Epithelial cell of proximal tubule (primary cell): Measurements from ENCODE around the gene TBC1D16. TPM values are rescaled to one million over a fixed set of nuclear protein-coding genes. Genes with fewer than 3 reads are reported as not detected.

Source experiments
- DNase-seq: peaks from one replicate; pipeline ENCODE4 v3.0.0-alpha.2; 2011; ENCODE audit warnings: low read depth
- H3K4me3 ChIP-seq: 2 replicates; pipeline ENCODE4 v1.5.1; 2011; ENCODE audit warnings: low read depth, mild to moderate bottlenecking, low read length
- total RNA-seq: library from RNA; depleted of rRNA; stranded (reverse); fragments of >200 nt; gene quantifications from 2 replicates; pipeline ENCODE4 v1.2.3, GENCODE V29; 2015
- TF ChIP-seq, protein P1 (sequence below): conservative IDR thresholded peaks from 2 replicates; pipeline ENCODE4 v1.5.1; 2012; ENCODE audit warnings: low read depth, mild to moderate bottlenecking, low read length

Gene TBC1D16
- total RNA-seq, 1 donor from 2014 or later, result 19.9 TPM

DNA sequence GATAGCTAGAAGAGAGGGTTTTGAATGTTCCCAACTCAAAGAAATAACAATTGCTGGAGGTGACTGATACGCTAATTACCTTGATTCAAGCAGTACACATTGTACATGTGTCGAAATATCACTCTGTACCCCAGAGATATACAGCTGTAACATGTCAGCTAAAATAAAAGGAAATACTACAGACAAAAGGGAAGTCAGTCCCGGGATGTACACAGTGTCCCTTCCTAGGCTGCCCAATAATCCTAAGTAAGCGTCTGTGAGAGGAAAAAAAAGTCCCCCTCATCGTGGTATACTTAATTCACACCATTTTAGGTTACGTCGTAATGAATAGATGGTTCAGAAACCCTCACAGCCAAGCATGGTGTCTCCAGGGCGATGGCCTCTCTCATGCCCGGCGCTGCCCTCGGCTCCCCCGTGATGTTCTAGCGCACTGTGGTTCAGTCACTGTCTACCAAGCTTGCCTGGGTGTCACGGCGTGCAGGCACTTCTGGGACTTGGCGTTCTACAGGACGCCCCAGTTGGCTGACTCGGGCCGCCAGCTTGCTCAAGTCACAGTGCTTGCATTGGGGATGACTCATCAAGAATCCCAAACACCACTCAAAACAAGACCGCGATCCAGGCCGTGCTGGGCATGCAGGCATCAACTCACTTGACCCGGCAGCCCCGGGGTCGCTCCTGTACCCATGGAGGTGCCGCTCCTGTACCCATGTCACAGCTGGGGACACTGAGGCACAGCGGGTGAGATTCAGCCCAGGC lies 28.3 kb upstream of the TBC1D16 start:
- DNase-seq, result peak; percentile 66
- no peak overlapping the region for H3K4me3 ChIP-seq
- TF ChIP-seq, protein P1, sequence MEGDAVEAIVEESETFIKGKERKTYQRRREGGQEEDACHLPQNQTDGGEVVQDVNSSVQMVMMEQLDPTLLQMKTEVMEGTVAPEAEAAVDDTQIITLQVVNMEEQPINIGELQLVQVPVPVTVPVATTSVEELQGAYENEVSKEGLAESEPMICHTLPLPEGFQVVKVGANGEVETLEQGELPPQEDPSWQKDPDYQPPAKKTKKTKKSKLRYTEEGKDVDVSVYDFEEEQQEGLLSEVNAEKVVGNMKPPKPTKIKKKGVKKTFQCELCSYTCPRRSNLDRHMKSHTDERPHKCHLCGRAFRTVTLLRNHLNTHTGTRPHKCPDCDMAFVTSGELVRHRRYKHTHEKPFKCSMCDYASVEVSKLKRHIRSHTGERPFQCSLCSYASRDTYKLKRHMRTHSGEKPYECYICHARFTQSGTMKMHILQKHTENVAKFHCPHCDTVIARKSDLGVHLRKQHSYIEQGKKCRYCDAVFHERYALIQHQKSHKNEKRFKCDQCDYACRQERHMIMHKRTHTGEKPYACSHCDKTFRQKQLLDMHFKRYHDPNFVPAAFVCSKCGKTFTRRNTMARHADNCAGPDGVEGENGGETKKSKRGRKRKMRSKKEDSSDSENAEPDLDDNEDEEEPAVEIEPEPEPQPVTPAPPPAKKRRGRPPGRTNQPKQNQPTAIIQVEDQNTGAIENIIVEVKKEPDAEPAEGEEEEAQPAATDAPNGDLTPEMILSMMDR, result no peak

DNA sequence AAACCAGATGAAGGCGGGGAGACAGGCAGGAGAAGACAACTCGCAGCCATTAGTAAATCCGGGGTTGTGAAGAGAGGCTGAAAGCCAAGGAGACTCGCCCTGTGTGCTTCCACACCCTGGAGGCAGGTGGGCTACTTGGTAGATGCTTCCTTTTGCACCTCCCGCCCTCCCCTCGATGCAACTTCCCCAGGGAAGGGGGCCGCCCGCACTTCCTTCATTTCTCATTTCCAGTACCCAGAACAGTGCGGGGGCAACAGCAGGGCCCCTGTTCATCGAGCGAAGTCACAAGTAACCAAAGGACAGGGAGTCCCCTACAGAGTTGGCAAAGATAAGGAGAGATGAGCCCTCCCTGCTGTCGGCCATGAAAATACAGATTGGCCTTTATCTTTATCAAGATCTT lies 25.7 kb upstream of the TBC1D16 start:
- TF ChIP-seq, protein P1, result no peak
- H3K4me3 ChIP-seq, result no peak overlapping the region
- no peak for DNase-seq

DNA sequence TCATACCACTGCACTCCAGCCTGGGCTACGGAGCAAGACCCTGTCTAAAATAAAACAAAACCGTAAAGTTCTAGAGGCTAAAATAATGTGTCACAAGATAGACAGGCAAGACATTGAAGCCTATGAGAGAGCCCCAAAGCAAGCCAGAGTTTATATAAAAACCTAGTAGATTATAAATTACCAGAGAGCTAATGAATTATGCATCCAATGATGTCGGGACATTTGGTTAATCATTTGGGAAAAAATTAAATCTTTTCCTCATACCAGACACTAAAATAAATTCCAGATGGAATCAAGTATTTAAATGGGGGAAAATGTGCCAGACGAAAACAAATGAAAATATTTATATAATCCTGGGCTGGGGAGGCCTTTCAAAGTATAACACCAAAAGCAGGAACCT lies 25.0 kb upstream of the TBC1D16 start:
- TF ChIP-seq, protein P1, result no peak
- H3K4me3 ChIP-seq, result no peak overlapping the region
- peak; percentile 53 for DNase-seq

DNA sequence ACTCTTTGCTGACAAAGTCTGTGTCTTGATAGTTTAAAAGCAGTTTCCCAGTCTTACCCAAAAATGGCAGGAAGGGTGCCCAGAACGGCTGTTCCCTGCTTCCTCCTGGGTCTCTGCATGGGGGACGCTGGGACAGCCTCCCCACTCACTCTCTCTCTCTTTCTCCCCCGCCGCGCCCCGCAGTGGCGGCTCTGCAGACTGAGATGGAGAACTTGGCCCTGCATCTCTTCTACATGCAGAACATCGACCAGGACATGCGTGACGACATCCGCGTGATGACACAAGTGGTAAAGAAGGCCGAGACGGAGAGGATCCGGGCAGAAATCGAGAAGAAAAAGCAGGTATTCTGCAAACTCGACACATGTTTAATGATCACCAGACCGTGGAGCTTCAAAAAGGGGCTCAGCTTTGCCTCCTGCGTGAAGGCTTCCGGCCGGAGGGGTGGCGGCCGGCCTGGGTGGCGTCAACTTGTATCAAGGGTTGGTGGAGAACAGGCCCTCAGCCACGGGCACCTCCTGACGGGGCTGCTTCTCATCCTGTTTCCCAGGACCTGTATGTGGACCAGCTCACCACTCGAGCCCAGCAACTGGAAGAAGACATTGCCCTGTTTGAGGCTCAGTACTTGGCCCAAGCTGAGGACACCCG lies 22.8 kb upstream of the TBC1D16 start:
- H3K4me3 ChIP-seq, result no peak overlapping the region
- no peak for DNase-seq

DNA sequence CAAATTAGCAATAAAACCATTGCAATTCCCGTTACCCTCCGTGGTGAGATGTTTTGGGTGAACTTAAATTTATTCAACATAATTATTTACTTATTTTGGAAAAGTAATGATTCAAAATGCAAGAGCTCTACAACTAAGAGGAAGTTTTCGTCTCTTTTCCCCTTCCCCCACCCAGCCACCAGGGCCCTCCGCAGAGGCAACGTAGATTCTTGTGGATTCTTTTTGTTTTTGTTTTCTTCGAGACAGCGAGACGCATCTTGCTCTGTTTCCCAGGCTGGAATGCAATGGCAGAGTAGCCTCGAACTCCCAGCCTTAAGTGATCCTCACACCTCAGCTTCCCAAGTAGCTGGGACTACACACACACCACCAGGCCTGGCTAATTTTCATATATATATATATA lies 19.9 kb upstream of the TBC1D16 start:
- TF ChIP-seq, protein P1, result no peak
- DNase-seq, result no peak
- no peak overlapping the region for H3K4me3 ChIP-seq

More for the DNA sequence above, 22.8 kb upstream of the TBC1D16 start:
- TF ChIP-seq, protein P1, result no peak

DNA sequence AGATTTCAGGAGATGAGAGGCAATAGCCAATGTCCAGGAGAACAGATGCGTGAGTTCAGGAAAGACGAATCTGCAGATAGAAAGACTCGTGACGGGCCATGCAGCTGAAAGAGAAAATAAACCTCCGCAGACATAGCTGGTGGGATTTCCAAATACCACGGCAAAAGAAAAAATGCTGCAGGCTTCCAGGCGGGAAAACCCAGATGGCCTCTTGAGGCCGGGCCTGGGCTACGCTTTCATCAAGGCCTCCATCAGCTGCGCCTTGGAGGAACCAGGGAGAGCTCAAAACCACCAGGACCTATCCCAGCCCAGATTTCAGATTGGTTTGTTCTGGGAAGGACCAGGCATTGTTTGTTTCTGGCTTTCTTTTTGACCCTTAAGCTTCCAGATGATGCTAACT lies 17.4 kb upstream of the TBC1D16 start:
- H3K4me3 ChIP-seq, result no peak overlapping the region
- TF ChIP-seq, protein P1, result no peak
- DNase-seq, result no peak
